WTC11 (cell line): ENCODE measurements around the gene LYPD6. TPM values are rescaled to one million over a fixed set of nuclear protein-coding genes. Genes with fewer than 3 reads are reported as not detected.

ENCODE experiments used
- ATAC-seq: fragments of 200-7000 bp; cut with Tn5 transposase; 2 replicates; pipeline ENCODE4 v1.10.0; 2021; ENCODE audit warnings: mild to moderate bottlenecking, moderate library complexity
- CTCF ChIA-PET: fragments of 300-600 bp; sonication (Branson Sonifier 250); formaldehyde crosslinking; loops from one replicate; lab custom pipeline; 2021; ENCODE audit warnings: antibody characterized with exemption; lab: Charles Lee
- POLR2A ChIA-PET: fragments of 350-600 bp; sonication (Branson Sonifier 250); formaldehyde crosslinking; loops from one replicate; lab custom pipeline; 2021; ENCODE audit warnings: antibody characterized with exemption; lab: Charles Lee
- DNase-seq: peaks from one replicate; pipeline ENCODE4 v3.0.0; 2021; ENCODE audit warnings: low spot score
- H3K27ac Mint-ChIP-seq: 2 replicates; pipeline ENCODE4 v1.8.0; 2021; ENCODE audit warnings: mixed read lengths
- H3K27me3 Mint-ChIP-seq: 2 replicates; pipeline ENCODE4 v1.8.0; 2021; ENCODE audit warnings: low read depth, mild to moderate bottlenecking, moderate library complexity, mixed read lengths
- H3K36me3 Mint-ChIP-seq: 2 replicates; pipeline ENCODE4 v1.8.0; 2021; ENCODE audit warnings: mixed read lengths
- H3K4me1 Mint-ChIP-seq: 2 replicates; pipeline ENCODE4 v1.8.0; 2022; ENCODE audit warnings: mixed read lengths
- H3K4me3 Mint-ChIP-seq: 2 replicates; pipeline ENCODE4 v1.8.0; 2021; ENCODE audit warnings: mild to moderate bottlenecking, moderate library complexity, mixed read lengths
- H3K9me3 Mint-ChIP-seq: 2 replicates; pipeline ENCODE4 v1.8.0; 2021; ENCODE audit warnings: mixed read lengths
- CBFB ChIP-seq: sonication (generic); formaldehyde crosslinking; IDR thresholded peaks from 2 replicates; pipeline ENCODE4 v1.8.1; 2022; ENCODE audit warnings: mild to moderate bottlenecking, low read depth, missing genetic modification reagents
- CREB1 ChIP-seq: sonication (generic); formaldehyde crosslinking; IDR thresholded peaks from 2 replicates; pipeline ENCODE4 v1.8.0; 2023; ENCODE audit warnings: mild to moderate bottlenecking, missing genetic modification reagents
- MXD4 ChIP-seq: fragments of 250-450 bp; sonication (Bioruptor Pico); IDR thresholded peaks from 2 replicates; pipeline ENCODE4 v1.8.0; 2021; ENCODE audit warnings: mild to moderate bottlenecking, moderate library complexity, borderline replicate concordance
- MYBL2 ChIP-seq: sonication (generic); formaldehyde crosslinking; IDR thresholded peaks from 2 replicates; pipeline ENCODE4 v1.8.1; 2023; ENCODE audit warnings: mild to moderate bottlenecking, moderate library complexity, missing genetic modification reagents
- NFYB ChIP-seq: sonication (generic); formaldehyde crosslinking; conservative IDR thresholded peaks from 2 replicates; pipeline ENCODE4 v1.8.0; 2022; ENCODE audit warnings: low read depth, missing genetic modification reagents
- NR3C1 ChIP-seq: sonication (generic); formaldehyde crosslinking; conservative IDR thresholded peaks from 2 replicates; pipeline ENCODE4 v1.8.1; 2023; ENCODE audit warnings: low read depth, mild to moderate bottlenecking, missing genetic modification reagents
- SOX15 ChIP-seq: fragments of 250-450 bp; sonication (Bioruptor Pico); IDR thresholded peaks from 2 replicates; pipeline ENCODE4 v1.9.0; 2021; ENCODE audit warnings: mild to moderate bottlenecking
- total RNA-seq: library from RNA; stranded (reverse); gene quantifications from 3 replicates; pipeline ENCODE4 v1.2.3, GENCODE V29; 2021
- TF ChIP-seq, protein P1 (sequence below): sonication (generic); formaldehyde crosslinking; IDR thresholded peaks from 2 replicates; pipeline ENCODE4 v1.8.1; 2023; ENCODE audit warnings: mild to moderate bottlenecking, missing genetic modification reagents, moderate library complexity
- TF ChIP-seq, protein P2 (sequence below): fragments of 200-600 bp; IDR thresholded peaks from 2 replicates; pipeline ENCODE4 v1.8.0; 2022; ENCODE audit warnings: antibody characterized with exemption
- TF ChIP-seq, protein P3 (sequence below): fragments of 250-450 bp; sonication (Bioruptor Pico); IDR thresholded peaks from 2 replicates; pipeline ENCODE4 v1.9.0; 2021; ENCODE audit warnings: mild to moderate bottlenecking
- TF ChIP-seq, protein P4 (sequence below): fragments of 250-450 bp; sonication (Bioruptor Pico); IDR thresholded peaks from 2 replicates; pipeline ENCODE4 v2.1.2; 2022; ENCODE audit warnings: mild to moderate bottlenecking, moderate library complexity

Gene LYPD6
- total RNA-seq, 1 experiment from 2014 or later, result 4.8 TPM

DNA sequence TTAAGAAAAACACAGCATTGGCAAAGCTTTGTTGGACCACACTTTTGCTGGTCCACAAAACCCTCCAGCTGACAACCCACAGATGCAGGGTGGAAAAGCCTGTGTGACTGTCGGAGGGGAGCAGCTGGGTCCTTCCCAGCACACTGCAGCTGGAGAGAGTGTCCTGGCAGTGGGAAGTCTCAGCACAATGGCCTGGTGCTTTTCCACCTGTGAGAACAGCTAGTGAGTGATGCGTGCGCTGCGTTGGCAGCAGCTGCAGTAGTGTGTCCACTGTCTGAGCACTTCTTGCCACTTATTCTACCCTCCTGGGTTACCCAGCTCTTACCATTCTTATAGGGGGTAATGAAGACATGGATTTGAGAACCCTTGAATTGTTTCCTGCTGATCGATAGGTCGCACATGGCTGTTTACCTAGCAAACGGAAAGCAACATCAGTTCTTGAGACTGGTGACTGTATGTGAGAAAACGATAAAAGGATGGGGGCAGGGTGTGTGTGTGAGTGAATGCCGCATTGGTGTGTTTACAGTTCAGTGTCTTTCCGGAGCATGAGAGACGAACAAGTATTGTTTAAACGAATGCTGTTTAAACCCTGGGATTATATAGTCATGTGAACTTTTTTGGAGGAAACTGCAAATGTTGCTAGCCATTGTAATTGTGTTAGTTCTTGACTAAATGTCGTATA, 69.7 kb downstream of the LYPD6 start:
- Mint-ChIP-seq H3K4me1 (peaks cover 17% of the 10 kb centered on the region), H3K4me3 (no peak overlapping the region), H3K27ac (no peak overlapping the region), H3K27me3 (no peaks in the 10 kb centered on the region), H3K36me3 (peaks cover 10% of the 10 kb centered on the region), H3K9me3 (peaks cover 11% of the 10 kb centered on the region)
- TF ChIP-seq CREB1 (no peak), MYBL2 (CRISPR knock-in tag) (no peak), NR3C1 (CRISPR knock-in tag) (no peak)
- DNase-seq (no peak), ATAC-seq (no peak; the same call in 1 of the 2 replicates)
- ChIA-PET POLR2A (interaction anchor here (0.6 kb wide), 1 partner anchor 378 kb away, joined by 4 read pairs; no protein-coding TSS in a partner anchor), CTCF (no interaction called here)

DNA sequence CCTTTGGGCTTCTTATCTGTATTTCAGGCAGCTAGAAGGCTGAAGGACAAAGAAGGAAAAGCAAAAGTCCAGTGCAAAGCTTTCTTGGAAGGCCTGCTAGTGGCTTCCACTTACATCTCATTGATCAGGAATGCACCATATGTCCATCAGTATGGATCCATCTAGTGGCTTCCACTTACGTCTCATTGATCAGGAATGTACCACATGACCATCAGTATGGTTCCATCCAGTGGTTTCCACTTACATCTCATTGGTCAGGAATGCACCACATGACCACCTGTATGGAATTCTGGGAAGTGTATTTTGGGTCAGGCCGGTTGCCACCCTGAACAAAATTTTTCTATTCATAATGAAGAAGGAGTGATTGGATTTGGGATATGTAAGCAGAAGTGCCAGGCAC, 70.6 kb downstream of the LYPD6 start:
- ChIA-PET POLR2A (no interaction called here), CTCF (no interaction called here)
- TF ChIP-seq, protein P1, sequence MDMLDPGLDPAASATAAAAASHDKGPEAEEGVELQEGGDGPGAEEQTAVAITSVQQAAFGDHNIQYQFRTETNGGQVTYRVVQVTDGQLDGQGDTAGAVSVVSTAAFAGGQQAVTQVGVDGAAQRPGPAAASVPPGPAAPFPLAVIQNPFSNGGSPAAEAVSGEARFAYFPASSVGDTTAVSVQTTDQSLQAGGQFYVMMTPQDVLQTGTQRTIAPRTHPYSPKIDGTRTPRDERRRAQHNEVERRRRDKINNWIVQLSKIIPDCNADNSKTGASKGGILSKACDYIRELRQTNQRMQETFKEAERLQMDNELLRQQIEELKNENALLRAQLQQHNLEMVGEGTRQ (CRISPR knock-in tag), result 0 out of 2 replicates have a peak, but pooled peaks have one; percentile 38
- TF ChIP-seq CBFB (CRISPR knock-in tag), result no peak
- TF ChIP-seq NFYB (CRISPR knock-in tag), result peak; percentile 69
- Mint-ChIP-seq H3K27ac (no peak overlapping the region), H3K27me3 (no peaks in the 10 kb centered on the region), H3K4me3 (no peak overlapping the region), H3K4me1 (peaks cover 11% of the 10 kb centered on the region), H3K36me3 (peaks cover 10% of the 10 kb centered on the region), H3K9me3 (peaks cover 11% of the 10 kb centered on the region)
- DNase-seq (no peak), ATAC-seq (no peak)

DNA sequence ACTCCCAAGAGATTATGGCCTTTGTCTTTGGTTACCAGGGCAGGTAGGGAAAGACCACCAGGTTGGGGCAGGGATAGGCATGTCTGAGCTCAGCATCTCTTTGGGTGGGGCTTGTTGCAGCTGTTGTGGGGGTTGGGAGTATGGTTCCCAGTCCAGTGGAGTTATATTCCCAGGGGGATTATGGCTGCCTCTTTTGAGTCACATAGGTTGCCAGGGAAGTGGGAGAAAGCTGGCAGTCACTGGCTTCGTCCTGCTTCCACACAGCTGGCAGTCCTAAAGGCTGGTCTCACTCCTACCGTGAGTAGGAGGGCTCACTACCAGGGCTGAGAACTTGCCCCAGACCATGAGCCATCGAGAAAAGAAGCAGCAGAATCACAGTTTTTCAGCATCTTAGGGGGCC, 79.1 kb downstream of the LYPD6 start:
- Mint-ChIP-seq H3K4me3 (no peak overlapping the region), H3K4me1 (peaks cover 5% of the 10 kb centered on the region), H3K9me3 (peaks cover 18% of the 10 kb centered on the region), H3K27ac (no peak overlapping the region), H3K36me3 (no peaks in the 10 kb centered on the region; the same call in 1 of the 2 replicates), H3K27me3 (no peaks in the 10 kb centered on the region)
- ChIA-PET POLR2A (no interaction called here), CTCF (no interaction called here)
- DNase-seq (no peak), ATAC-seq (no peak)
- TF ChIP-seq, protein P2, sequence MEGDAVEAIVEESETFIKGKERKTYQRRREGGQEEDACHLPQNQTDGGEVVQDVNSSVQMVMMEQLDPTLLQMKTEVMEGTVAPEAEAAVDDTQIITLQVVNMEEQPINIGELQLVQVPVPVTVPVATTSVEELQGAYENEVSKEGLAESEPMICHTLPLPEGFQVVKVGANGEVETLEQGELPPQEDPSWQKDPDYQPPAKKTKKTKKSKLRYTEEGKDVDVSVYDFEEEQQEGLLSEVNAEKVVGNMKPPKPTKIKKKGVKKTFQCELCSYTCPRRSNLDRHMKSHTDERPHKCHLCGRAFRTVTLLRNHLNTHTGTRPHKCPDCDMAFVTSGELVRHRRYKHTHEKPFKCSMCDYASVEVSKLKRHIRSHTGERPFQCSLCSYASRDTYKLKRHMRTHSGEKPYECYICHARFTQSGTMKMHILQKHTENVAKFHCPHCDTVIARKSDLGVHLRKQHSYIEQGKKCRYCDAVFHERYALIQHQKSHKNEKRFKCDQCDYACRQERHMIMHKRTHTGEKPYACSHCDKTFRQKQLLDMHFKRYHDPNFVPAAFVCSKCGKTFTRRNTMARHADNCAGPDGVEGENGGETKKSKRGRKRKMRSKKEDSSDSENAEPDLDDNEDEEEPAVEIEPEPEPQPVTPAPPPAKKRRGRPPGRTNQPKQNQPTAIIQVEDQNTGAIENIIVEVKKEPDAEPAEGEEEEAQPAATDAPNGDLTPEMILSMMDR, result no peak
- TF ChIP-seq, protein P1 (CRISPR knock-in tag), result no peak
- TF ChIP-seq, protein P3, sequence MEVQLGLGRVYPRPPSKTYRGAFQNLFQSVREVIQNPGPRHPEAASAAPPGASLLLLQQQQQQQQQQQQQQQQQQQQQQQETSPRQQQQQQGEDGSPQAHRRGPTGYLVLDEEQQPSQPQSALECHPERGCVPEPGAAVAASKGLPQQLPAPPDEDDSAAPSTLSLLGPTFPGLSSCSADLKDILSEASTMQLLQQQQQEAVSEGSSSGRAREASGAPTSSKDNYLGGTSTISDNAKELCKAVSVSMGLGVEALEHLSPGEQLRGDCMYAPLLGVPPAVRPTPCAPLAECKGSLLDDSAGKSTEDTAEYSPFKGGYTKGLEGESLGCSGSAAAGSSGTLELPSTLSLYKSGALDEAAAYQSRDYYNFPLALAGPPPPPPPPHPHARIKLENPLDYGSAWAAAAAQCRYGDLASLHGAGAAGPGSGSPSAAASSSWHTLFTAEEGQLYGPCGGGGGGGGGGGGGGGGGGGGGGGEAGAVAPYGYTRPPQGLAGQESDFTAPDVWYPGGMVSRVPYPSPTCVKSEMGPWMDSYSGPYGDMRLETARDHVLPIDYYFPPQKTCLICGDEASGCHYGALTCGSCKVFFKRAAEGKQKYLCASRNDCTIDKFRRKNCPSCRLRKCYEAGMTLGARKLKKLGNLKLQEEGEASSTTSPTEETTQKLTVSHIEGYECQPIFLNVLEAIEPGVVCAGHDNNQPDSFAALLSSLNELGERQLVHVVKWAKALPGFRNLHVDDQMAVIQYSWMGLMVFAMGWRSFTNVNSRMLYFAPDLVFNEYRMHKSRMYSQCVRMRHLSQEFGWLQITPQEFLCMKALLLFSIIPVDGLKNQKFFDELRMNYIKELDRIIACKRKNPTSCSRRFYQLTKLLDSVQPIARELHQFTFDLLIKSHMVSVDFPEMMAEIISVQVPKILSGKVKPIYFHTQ (CRISPR knock-in tag), result no peak
- TF ChIP-seq SOX15 (CRISPR knock-in tag) (no peak), MXD4 (CRISPR knock-in tag) (no peak)
- TF ChIP-seq, protein P4, sequence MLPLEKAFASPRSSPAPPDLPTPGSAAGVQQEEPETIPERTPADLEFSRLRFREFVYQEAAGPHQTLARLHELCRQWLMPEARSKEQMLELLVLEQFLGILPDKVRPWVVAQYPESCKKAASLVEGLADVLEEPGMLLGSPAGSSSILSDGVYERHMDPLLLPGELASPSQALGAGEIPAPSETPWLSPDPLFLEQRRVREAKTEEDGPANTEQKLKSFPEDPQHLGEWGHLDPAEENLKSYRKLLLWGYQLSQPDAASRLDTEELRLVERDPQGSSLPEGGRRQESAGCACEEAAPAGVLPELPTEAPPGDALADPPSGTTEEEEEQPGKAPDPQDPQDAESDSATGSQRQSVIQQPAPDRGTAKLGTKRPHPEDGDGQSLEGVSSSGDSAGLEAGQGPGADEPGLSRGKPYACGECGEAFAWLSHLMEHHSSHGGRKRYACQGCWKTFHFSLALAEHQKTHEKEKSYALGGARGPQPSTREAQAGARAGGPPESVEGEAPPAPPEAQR (CRISPR knock-in tag), result no peak
